ACHN (cell line): ENCODE measurements around the gene IGFL1.
"Not testable (repeated sequence)": the region's sequence is repeated elsewhere in the genome, so short reads cannot be mapped to it uniquely, and the experiment has no call there.

Experiments
- DNase-seq: peaks from one replicate; pipeline ENCODE4 v3.0.0-alpha.2; 2015
- in situ Hi-C: cut with HindIII; loops from 2 replicates; pipeline ENCODE4 v1.10.0; 2017; ENCODE audit warnings: low sequenced_read_pairs, low pct_ligation_motif_present, low pct_unique_long_range_greater_than_20kb

The IGFL1 gene

DNA sequence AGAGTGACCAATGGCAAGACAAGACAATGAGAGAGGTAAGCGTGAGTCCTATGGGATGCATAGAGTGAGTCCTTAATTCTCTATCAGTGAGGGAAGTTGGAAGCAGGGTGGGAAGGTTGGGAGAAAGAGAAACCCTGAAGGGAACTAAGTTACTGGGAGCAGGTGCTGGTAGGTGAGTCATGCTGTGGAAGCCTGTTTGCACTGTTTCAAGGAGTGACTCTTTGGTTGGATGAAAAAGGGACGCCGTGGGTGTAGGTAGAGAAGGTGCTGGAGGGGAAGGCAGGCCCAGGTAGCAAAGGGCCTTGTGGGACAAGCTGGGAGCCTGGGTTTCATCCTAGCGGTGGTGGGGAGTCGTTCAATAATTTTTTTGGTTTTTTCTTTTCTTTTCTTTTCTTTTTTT lies 21.9 kb downstream of the IGFL1 start:
- DNase-seq: no peak
- in situ Hi-C loops: no loop called here

DNA sequence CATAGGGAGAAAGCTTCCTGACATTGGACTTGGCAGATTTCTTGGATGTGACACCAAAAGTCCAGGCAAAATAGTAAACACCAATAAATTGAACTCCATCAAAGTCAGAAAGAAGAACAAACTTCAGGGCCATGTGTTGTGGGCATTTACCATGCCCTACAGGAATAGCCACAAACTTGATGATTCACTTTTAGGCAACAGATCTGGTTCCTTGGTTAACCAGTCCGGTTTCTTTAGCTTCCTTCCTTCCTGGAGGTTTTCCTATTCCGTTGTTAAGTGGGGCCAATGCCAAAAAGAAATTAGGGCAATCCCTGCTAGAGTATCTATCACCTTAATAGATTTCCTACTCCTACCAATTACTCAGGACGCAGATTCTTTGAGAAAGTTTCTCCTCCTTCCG lies 25.2 kb downstream of the IGFL1 start:
- in situ Hi-C loops: no loop called here
- no peak for DNase-seq

DNA sequence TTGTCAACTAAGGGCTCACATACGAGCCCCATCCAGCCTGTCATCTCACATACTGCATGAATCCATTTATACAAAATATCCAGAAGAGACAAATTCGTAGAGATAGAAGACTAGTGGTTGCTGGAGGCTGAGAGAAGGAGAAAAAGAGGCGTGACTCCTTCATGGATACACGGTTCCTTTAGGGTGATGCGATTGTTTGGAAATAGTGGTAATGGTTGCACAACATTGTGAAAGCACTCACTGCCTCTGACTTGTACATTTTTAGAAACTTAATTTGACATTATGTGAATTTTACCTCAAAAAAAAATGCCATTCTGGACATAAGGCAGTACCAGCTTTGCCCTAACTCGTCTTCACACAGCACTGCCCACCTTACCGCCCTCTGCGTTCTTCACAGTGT lies 27.3 kb downstream of the IGFL1 start:
- in situ Hi-C loops: no loop called here
- DNase-seq: no peak

DNA sequence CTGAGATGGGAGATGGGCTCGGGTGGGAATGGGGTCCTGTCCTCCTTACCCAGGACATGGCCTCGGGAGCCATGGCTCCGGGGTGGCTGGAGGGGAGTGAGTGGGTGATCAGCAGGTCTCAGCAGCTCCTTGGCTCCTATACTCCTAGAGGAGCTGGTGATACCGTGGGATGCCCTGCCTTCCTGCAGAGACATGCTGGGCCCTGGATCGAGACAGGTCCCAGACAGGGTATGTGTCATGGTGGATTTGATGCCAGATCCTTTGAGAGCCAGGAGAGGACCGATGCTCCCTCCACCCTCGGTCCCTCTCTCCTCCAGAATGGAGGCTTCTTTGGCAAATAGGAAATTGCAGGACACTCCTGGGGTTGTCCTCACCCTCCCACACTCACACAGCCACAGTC lies 32.0 kb downstream of the IGFL1 start:
- in situ Hi-C loops: not testable (repeated sequence)

DNA sequence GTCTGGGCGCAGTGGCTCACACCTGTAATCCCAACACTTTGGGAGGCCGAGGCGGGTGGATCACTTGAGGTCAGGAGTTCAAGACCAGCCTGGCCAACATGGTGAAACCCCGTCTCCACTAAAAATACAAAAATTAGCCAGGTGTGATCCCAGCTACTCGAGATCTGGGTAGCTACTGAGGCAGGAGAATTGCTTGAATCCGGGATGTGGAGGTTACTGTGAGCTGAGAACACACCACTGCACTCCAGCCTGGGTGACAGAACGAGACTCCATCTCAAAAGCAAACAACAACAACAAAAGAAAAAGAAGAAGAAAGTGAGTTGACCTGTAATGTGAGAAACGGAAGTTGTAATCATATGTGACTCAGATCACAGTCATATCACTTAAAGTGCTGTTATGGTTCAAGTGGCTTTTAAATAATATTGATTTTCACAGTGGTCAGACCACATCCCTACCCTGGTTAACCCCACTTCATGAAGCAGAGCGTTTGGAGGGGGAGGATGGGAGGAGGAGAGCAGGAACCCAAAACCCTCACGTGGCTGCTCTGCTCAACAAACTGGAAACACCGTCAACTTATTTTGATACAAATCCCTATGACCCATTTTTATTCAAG lies 33.2 kb downstream of the IGFL1 start:
- DNase-seq: peak; percentile 57
- in situ Hi-C loops: not testable (repeated sequence)

More for the DNA sequence above, 32.0 kb downstream of the IGFL1 start:
- DNase-seq: not testable (repeated sequence)

DNA sequence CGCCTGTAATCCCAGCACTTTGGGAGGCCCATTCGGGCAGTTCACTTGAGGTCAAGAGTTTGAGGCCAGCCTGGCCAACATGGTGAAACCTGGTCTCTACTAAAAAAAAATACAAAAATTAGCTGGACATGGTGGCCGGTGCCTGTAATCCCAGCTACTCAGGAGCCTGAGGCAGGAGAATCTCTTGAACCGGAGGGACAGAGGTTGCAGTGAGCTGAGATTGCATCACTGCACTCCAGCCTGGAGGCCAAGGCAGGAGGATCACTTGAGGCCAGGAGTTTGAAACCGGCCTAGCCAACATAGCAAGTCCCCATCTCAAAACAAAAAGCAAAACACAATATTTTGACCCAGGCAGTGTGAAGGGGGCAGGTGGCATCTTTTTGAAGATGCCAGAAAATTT lies 35.3 kb downstream of the IGFL1 start:
- in situ Hi-C loops, DNase-seq: not testable (repeated sequence)

DNA sequence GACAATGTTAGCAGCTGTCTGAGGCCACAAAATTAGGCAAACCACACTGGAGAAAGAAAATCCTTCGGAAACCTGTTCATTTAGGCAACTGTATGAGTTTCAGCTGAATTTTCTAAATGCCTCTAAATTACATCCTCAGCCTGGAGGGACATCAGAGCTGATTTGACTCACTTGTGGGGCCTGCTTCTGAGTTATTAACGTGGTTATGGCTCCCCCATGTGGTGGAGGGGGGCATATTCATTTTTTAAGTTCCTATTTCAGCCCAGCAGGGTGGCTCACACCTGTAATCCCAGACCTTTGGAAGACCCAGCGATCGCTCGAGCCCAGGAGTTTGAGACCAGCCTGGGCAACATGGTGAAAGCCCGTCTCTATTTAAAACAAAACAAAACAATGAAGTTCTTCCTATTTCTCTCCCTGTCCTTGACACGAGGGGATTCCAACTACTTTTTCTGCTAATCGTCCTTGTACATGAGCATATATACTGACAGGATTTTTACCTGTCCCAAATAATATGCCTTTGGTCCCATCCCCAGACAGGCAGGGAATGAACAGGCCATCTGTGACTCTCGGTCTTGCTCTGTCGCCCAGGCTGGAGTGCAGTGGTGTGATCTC lies 35.8 kb downstream of the IGFL1 start:
- in situ Hi-C loops: no loop called here
- peak; percentile 69 for DNase-seq

DNA sequence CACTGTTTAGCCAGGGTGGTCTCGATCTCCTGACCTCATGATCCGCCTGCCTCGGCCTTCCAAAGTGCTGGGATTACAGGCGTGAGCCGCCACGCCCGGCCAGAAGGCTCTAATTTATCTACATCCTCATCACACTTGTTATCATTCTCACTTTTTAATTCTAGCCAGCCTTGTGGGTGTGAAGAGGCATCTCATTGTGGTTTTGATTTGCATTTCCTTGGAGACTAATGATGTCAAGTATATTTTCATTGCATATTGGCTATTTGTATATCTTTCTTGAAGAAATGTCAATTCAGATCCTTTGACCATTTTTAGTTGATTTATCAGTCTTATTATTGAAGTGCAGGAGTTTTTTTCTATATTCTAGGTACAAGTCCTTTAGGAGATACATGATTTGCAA lies 39.6 kb downstream of the IGFL1 start:
- in situ Hi-C loops: no loop called here
- DNase-seq: no peak

DNA sequence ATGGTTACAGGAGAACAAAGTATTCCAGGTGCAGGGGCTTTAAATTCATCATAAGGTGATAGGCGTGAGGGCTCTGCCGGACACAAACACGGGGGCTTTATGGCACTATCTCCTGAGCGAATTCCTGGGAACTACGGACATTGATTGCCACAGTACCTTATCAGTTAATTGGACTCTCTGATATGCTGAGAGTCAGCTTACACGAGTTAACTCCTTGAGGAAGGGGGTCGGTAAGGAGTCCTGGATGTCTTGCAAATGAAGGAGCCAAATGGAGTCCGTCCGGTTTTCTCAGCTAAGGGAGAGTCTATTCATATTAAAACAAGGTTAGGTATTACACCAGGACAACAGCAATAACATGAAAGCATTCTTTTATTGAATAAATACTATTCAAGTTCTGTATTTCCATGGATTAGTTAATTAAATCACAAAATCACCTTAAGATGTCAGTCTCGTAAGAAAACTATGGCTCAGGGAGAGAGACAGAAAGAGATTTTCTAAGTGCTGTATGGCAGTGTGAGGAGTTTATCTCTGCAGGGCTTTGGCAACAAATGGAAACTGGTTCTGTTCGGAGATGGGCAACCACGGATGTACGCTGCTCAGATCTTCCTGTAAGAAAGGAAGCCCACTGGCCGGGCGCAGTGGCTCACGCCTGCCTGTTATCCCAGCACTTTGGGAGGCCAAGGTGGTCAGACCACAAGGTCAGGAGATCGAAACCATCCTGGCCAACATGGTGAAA lies 41.1 kb downstream of the IGFL1 start:
- DNase-seq: no peak
- in situ Hi-C loops: no loop called here

DNA sequence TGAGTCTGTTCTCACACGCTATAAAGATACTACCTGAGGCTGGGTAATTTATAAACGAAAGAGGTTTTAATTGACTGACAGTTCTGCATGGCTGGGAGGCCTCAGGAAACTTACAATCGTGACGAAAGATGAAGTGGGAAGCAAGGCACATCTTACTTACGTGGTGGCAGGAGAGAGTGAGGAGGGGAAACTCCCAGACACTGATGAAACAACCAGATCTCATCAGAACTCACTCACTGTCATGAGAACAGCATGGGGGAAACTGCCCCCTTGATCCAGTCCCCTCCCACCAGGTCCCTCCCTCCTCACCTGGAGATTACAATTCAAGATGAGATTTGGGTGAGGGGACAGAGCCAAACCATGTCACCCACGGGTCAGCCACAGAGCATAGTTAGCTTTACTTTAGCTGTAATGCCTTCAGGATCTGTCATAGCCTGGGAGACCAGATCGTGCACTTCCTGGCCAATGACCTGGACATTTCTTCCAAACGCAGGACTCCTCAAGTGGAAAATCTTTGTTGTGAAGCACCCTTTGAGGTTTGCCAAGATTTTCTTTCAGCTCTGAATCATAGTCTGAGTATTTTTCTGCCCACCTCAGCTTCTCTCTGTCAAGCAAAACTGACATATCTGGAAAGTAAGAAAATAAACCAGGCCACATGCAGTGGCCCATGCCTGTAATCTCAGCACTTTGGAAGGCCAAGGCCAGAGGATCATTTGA lies 42.1 kb downstream of the IGFL1 start:
- peak; percentile 96 for DNase-seq
- in situ Hi-C loops: no loop called here

DNA sequence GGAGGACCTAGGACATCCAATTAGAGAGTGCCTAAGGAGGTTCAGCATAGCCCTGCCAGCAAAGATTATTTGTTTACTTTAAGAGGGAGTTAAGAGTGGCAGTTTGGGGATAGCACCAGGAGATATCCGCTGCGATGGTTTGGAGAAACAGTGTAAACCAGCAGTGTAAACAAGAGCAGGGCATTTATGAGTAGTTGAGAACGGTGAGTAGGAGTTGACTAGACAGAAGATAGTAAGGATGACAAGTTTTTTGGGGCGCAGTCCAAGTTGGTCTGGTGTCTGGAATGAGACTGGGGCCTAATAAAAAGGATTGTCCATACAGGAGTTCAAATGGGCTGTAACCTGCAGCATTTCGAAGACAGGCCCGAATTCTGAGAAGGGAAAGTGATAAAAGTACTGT lies 44.4 kb downstream of the IGFL1 start:
- in situ Hi-C loops, DNase-seq: not testable (repeated sequence)

DNA sequence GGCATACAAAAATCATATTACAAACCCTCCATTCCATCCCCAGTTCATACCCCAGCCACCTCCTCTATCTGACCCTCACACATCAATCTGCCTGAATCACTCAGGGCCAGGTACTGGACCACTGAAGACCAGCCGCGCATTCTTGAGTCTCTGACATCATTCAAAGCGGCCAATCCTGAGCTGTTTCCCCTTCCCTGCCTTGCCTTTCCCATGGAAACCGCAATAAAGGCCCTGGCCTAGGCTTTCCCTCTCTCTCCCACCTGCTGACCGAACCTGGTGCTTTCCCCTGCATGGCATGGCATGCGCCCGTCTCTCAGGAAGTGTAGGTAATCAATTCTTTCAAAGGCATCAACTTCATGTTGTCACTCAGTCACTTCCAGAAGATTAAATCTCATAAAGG lies 49.6 kb downstream of the IGFL1 start:
- in situ Hi-C loops: no loop called here
- DNase-seq: no peak
